Measurements from ENCODE around the gene TPT1. TPM values are rescaled to one million over a fixed set of nuclear protein-coding genes. Genes with fewer than 3 reads are reported as not detected.

The TPT1 gene
- total and polyA plus RNA-seq, 2 of the 13 experiments (the other 11 are each of a cell fraction or from before 2014, with no cell fraction given) = 2,953 to 3,594 TPM

DNA sequence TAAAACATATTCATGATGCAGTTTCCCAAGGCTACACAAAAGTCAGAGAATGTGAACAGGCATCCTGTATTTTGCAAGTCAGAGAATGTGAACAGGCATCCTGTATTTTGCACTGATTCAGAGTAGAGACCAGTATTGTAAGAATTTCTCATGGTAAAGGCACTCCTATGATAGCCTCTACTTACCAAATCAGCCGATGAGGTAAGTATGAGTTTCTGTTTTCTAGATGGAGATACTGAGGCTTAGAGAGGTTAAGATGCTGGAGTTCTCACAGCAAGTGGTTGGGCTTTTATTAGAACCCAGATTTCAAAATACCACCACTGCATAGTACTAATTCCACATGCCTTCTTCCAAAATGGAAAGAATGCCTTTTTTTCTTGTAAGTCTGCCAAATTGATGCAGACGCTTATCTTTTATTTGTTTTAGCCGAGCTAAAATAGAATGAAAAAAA, 12.3 kb downstream of the TPT1 start:
- Histone ChIP-seq H3K9ac (ENCODE audit: insufficient read depth, low read depth, low read length) (no peak overlapping the region), H3K27me3 (ENCODE audit: control insufficient read depth in 1 of 2, insufficient read depth in 2 of 2, low read length in 2 of 2) (no peaks in the 10 kb centered on the region), H3K79me2 (ENCODE audit: insufficient read depth, low read length) (no peaks in the 10 kb centered on the region), H3K4me1 (ENCODE audit: insufficient read depth, low read length) (peaks cover 67% of the 10 kb centered on the region), H3K9me3 (ENCODE audit: low read length) (no peaks in the 10 kb centered on the region), H3K27ac (ENCODE audit: extremely low read length, insufficient read depth, low read length) (no peak overlapping the region), H2AFZ (ENCODE audit: low read length) (no peak overlapping the region), H3K4me3 (replicated peaks in 1 of 3; ENCODE audit: insufficient read depth in 1 of 3, low read depth in 2 of 3, low read length in 3 of 3) (no peak overlapping the region), H3K36me3 (replicated peaks in 1 of 2; ENCODE audit: control insufficient read depth in 1 of 2, insufficient read depth in 2 of 2, low read length in 2 of 2) (no peaks in the 10 kb centered on the region), H4K20me1 (ENCODE audit: insufficient read depth, low read length) (no peaks in the 10 kb centered on the region), H3K4me2 (ENCODE audit: low read depth, low read length) (no peak overlapping the region)
- CTCF ChIA-PET (ENCODE audit: low intra/inter-chr PET ratio, low total read pairs) = no interaction called here
- POLR2A ChIA-PET = interaction anchor here (7.2 kb wide), 1 partner anchor 12 kb away, joined by 73 read pairs; the partner anchor contains the start of gene TPT1
- DNase-seq (ENCODE audit: low spot score) = no peak
- FAIRE-seq = no peak
- intact Hi-C loops (cut with micrococcal nuclease; ENCODE audit: unreplicated experiment) (loop anchor here (5.0 kb wide), 1 partner anchor 64 kb away; no protein-coding TSS in a partner anchor), in situ Hi-C loops (cut with HindIII; ENCODE audit: extremely low pct_ligation_motif_present, low pct_unique_long_range_greater_than_20kb) (no loop called here)
- no peak for ATAC-seq
- BruUV-seq (replicated peaks) = no TSS peak
- TF ChIP-seq, protein P1, sequence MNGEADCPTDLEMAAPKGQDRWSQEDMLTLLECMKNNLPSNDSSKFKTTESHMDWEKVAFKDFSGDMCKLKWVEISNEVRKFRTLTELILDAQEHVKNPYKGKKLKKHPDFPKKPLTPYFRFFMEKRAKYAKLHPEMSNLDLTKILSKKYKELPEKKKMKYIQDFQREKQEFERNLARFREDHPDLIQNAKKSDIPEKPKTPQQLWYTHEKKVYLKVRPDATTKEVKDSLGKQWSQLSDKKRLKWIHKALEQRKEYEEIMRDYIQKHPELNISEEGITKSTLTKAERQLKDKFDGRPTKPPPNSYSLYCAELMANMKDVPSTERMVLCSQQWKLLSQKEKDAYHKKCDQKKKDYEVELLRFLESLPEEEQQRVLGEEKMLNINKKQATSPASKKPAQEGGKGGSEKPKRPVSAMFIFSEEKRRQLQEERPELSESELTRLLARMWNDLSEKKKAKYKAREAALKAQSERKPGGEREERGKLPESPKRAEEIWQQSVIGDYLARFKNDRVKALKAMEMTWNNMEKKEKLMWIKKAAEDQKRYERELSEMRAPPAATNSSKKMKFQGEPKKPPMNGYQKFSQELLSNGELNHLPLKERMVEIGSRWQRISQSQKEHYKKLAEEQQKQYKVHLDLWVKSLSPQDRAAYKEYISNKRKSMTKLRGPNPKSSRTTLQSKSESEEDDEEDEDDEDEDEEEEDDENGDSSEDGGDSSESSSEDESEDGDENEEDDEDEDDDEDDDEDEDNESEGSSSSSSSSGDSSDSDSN (CRISPR knock-in tag; IDR thresholded peaks at IDR 0.05) = no peak
- TF ChIP-seq NFIC (IDR thresholded peaks at IDR 0.05; ENCODE audit: low read length) = no peak
- TF ChIP-seq, protein P2, sequence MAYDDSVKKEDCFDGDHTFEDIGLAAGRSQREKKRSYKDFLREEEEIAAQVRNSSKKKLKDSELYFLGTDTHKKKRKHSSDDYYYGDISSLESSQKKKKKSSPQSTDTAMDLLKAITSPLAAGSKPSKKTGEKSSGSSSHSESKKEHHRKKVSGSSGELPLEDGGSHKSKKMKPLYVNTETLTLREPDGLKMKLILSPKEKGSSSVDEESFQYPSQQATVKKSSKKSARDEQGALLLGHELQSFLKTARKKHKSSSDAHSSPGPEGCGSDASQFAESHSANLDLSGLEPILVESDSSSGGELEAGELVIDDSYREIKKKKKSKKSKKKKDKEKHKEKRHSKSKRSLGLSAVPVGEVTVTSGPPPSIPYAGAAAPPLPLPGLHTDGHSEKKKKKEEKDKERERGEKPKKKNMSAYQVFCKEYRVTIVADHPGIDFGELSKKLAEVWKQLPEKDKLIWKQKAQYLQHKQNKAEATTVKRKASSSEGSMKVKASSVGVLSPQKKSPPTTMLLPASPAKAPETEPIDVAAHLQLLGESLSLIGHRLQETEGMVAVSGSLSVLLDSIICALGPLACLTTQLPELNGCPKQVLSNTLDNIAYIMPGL (CRISPR knock-in tag; IDR thresholded peaks at IDR 0.05; ENCODE audit: borderline replicate concordance in 1 of 2, low read depth in 1 of 2) = no peak
- TF ChIP-seq ZFX (CRISPR knock-in tag; IDR thresholded peaks at IDR 0.05; ENCODE audit: low read depth) = no peak
- TF ChIP-seq EP300 (IDR thresholded peaks at IDR 0.05; ENCODE audit: low read depth in 2 of 2, low read length in 2 of 2) = no peak
- TF ChIP-seq EP300 (CRISPR knock-in tag; IDR thresholded peaks at IDR 0.05; ENCODE audit: borderline replicate concordance) = no peak
- TF ChIP-seq, protein P3, sequence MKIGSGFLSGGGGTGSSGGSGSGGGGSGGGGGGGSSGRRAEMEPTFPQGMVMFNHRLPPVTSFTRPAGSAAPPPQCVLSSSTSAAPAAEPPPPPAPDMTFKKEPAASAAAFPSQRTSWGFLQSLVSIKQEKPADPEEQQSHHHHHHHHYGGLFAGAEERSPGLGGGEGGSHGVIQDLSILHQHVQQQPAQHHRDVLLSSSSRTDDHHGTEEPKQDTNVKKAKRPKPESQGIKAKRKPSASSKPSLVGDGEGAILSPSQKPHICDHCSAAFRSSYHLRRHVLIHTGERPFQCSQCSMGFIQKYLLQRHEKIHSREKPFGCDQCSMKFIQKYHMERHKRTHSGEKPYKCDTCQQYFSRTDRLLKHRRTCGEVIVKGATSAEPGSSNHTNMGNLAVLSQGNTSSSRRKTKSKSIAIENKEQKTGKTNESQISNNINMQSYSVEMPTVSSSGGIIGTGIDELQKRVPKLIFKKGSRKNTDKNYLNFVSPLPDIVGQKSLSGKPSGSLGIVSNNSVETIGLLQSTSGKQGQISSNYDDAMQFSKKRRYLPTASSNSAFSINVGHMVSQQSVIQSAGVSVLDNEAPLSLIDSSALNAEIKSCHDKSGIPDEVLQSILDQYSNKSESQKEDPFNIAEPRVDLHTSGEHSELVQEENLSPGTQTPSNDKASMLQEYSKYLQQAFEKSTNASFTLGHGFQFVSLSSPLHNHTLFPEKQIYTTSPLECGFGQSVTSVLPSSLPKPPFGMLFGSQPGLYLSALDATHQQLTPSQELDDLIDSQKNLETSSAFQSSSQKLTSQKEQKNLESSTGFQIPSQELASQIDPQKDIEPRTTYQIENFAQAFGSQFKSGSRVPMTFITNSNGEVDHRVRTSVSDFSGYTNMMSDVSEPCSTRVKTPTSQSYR (CRISPR knock-in tag; IDR thresholded peaks at IDR 0.05; ENCODE audit: borderline replicate concordance) = no peak
- no peak for TF ChIP-seq MAFF (IDR thresholded peaks at IDR 0.05; ENCODE audit: low read depth, low read length)
- 55% methylated on average over 3 of the region's 3 CpGs for WGBS (ENCODE audit: low lambda C conversion rate)

Data from HepG2 (cell line).